Left ventricle myocardium superior (tissue), 1 donor: ENCODE data around the gene ZNF544. TPM values are rescaled to one million over a fixed set of nuclear protein-coding genes. Genes with fewer than 3 reads are reported as not detected.

Experiments
- ATAC-seq: fragments of 200-7000 bp; cut with Tn5 transposase; one replicate; pipeline ENCODE4 v1.9.1; 2020; ENCODE audit warnings: mild to moderate bottlenecking, moderate library complexity
- DNase-seq: peaks from one replicate; pipeline ENCODE4 v3.0.0-alpha.2; 2020
- intact Hi-C: fragments of 100-400 bp; cut with micrococcal nuclease; formaldehyde crosslinking; loops from one replicate; pipeline ENCODE4 v1.11.0; 2022
- long read RNA-seq: library from polyadenylated mRNA; unstranded; transcript quantifications from one replicate; pipeline ENCODE4 v2.0.0, GENCODE V29; 2021
- total RNA-seq: library from RNA; stranded (reverse); fragmentation: NEBNext Ultra II Directional; extraction: Animal tissue kit (Norgen Biotek cat#: 25700); gene quantifications from one replicate; pipeline ENCODE4 v1.2.1, GENCODE V29; 2021
- donor health status: DM: no; HTN: yes; CAD: no; lungs with severe emphysema.

ZNF544 gene
- total RNA-seq = 24.6 TPM
- long read RNA-seq, partial matches to known transcripts = 9 of 23 reads
- long read RNA-seq, other reads (novel, unspliced or antisense) = 10 of 23 reads

DNA sequence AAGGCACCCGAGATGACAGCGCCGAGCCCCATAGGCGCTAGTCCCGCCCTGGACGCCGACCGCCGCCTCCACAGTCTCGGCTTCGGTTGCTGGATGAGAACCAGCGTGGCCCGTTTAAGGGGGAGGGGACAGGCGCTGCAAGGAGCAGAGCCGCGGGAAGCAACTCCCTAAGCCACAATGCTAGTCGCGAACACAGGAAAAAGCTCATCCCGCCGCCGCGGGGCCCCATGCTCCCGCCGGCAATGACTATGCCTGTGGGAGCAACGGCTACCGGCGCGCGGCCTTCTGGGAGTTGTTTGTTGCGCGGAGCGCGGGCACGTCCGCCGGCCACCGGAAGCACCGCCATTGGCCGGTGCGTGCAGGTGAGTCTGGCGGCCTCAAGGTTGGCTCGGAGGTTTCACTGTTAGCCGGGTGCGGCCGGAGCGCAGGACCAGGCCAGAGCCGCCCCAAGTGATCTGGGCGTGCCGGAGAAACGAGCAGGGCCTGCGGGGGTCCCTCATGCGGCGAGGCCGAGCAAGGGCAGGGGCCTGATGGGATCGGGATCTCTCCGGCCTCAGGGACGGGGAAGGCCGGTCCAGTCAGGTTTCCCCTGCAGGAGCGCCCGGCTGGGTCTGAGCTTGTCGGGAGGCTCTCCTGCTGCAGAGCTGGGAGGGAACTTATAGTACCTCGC lies at the start of gene ZNF544:
TSS of gene ZNF544 (plus strand) at position 330 of the 670 bp plus-strand sequence. CDS start 15,110 bp downstream, outside the sequence.
- ATAC-seq (peak; percentile 99), DNase-seq (peak; percentile 89)
- intact Hi-C loops = no loop called here

DNA sequence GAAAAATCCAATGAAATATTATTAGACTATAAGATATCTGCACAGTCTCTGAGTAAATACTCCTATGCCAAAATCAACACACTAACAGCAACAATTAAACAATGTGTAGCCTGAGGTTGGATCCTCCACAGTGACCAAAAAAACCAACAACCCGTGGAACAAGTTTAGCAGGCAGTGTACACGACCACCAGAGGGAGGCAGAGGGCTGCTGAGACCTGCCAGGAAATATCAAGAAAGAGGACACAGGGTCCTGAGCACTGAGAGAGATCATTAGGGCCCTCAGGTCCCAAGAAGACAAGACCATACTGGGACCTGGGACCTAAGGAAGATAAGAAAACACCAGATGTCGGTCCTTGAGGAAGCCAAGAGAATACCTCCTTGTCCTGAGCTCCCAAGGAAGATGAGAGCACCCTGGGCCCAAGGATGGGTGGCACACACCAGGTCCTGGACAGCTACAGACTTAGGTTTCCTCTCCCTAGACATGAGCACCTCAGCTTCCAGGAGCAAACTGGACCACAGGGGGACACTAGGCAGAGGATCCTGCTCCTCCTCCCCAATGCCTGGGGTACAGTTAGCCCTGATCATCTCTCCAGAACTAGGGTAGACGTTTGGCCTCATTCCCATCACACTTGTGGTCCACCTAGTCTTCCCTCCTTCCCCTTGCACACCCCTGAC lies 46.7 kb upstream of the ZNF544 start:
- ATAC-seq (no peak), DNase-seq (peak; percentile 49)
- intact Hi-C loops = no loop called here

DNA sequence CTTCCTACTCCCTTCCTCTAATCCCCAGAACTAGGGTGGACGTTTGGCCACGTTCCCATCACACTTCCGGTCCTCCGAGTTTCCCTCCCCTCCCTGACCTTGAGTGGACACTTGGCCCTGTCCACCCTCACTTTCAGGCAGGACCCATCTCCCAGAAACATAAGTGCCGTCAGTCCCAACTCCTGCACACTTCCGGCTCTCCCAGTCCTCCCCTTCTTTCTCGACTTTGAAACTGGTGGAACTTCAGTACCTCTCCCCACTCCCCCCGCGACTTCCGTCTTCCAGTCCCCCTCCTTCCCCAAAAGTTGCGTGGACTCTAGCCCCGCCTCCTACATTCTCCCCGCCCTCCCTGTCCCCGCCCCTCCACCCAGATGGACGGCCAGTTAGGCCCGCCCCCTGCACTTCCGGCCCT lies 46.1 kb upstream of the ZNF544 start:
- ATAC-seq (no peak), DNase-seq (no peak)
- intact Hi-C loops = no loop called here

DNA sequence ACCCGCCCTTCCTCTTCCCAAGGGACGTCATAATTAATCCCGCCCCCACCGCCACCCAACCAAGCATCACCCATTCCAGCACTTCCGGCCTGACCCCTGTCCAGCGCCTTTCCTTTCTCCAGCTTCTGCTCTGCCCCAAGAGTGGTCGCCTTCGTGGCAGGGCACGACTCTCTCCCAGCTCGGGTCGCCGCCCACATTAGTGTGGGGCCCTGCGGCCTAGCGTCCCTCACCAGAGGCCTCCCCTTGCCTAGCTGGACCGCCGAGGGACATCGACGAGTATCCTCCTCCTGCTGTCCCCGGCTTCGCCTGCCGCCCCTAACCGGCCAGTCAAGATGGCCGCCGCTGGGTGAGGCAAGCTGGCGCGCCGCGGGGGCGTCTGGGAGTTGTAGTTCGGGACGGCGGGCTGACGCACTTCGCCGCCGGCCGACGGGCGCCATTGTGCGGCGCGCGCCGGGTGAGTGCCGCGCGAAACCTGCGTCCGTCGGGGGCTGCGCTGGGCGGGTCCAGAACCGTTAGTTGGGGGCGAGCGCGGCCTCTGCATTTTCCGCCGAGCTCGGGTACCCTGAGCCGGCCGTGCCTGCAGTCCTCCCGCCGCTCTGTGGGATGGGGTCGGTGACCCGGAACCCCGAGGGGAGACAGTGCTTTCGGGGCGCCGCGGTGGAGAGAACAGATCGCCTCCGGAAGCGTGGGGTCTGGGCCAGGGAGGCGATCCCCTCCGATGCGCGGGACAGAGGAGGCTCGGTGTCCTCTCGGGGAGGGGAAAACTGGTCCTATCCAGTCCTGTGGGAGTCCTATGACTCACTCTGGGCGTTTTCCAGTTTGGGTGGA lies 45.5 kb upstream of the ZNF544 start, which contains the start of gene ZNF274:
TSS of gene ZNF274 (plus strand) at position 73 of the 828 bp plus-strand sequence. CDS start 905 bp downstream, outside the sequence.
- intact Hi-C loops = no loop called here
- peak; percentile 96 for ATAC-seq
- DNase-seq = peak; percentile 97

DNA sequence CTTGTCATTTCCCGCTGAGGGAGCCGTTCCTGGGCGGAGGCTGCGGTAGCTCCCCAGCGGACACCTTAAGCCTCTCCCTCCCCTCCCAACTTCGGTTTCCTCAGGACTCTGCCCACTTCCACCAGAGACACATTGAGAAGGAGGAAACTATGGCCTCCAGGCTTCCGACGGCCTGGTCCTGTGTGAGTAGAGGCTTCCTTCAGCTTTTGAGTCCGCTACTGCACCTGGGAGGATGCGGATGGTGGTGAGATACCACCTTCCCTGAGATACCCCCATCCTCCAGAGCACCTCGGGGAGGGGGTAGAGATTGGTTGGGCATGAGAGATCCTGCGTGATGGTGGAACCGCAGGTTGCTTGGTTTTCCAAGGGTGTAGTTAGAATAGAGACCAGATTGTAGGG lies 44.9 kb upstream of the ZNF544 start:
- DNase-seq (no peak), ATAC-seq (no peak)
- intact Hi-C loops = no loop called here

DNA sequence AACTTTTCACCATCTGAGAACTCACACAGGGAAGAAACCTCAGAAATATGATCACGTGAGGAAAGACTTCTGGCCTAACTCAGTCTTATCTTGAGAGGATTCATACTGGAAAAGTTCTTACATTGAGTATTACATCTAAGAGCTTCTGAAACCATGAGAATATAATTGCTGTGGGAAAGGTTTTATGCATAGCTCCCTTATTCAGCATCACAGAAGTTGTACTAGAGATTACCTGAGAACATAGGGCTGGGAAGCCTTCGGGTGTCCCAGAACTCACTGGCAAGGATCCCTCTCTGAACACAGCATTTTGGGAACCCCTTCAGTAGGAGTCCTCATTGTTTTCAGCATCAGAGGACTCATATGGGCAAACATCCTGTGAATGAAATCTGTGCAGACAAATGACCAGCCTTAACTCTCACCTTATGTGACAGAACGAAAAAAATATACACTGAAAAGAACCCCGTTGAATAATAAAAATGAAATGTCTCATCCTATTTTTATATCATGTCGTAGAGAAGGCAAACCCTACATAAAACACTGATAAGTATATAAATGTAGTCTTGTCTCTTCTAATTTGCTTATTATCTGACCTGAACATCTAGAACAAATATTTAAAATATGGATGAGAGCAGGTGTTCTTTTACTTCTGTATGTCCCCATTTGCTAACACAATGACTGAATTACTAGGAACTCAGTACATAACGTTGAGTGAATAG lies 31.7 kb upstream of the ZNF544 start:
- ATAC-seq (no peak), DNase-seq (no peak)
- intact Hi-C loops = no loop called here

DNA sequence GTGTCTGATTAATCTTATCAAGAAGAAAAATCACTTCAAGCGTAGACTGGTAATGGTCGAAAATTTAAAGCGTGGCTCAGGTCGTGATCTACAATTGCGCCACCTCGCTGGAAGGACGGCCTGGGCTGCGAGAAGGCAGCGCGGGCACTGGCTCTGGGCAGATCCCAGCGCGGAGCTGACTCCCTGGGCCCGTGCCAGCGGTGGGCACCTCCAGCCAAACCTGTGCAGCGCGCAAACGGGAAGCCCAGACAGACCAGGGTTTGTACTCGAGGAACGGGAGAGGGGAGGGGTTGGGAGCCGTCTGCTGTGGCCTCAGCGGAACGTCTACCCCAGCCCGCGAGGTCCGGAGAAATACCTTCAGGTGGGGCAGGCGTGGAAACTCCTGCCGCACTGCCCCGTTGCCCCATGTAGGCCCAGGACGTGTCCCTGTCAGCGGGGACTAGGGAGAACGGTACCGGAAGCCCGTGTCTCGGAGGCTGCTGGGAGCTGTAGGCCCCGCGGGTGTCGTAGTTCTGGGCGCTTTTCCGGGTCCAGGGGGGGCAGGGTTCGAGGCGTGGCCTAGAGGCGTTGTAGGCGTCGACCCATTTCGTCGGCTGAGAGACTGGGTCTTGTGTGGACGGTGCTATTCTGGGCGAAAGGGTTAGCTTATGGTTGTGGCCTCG lies 24.8 kb upstream of the ZNF544 start:
- DNase-seq = no peak
- intact Hi-C loops = loop anchor here (10.0 kb wide), 1 partner anchor 51 kb away; no protein-coding TSS in a partner anchor
- no peak for ATAC-seq

DNA sequence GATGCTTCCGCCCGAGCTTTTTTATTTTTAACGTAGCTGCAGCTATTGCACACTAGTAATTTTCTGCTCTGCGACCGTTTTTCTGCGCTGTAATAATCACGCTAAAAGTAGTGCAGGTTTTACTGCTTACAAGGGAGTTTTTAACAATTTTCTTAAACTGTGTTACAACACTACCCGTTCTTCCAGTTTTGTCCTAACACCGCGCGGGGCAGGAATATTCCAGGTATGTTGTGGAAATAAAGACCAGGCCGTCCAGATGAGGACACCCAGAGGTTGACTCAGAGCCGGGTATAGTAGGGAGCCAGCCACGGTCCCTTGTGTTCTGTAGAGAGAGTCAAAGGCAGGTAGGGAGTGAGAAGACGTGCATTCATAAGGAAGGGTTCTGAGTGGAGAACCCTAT lies 24.1 kb upstream of the ZNF544 start:
- intact Hi-C loops = loop anchor here (10.0 kb wide), 1 partner anchor 50 kb away; no protein-coding TSS in a partner anchor
- ATAC-seq = no peak
- no peak for DNase-seq

DNA sequence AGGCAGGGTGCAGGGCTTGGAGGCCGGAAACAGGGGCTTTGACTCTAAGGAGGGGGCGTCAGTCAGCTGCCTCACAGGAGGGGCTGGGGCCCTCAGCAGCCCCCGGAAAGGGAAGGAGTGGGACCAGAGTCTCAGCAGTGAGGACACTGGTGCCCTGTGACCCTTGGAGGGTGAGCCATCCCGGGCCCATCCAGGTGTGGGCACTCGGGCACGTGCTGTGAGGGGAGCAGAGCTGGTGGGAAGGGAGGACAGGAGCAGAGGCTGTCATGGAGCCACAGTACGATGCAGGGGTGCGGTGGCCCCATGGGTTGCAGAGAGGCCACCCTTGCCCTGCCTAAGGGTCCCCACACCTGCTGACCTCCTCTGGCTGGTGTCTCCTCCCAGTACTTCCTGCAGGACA lies 19.1 kb upstream of the ZNF544 start:
- intact Hi-C loops = loop anchor here (10.0 kb wide), 1 partner anchor 45 kb away; no protein-coding TSS in a partner anchor
- ATAC-seq = no peak
- no peak for DNase-seq

DNA sequence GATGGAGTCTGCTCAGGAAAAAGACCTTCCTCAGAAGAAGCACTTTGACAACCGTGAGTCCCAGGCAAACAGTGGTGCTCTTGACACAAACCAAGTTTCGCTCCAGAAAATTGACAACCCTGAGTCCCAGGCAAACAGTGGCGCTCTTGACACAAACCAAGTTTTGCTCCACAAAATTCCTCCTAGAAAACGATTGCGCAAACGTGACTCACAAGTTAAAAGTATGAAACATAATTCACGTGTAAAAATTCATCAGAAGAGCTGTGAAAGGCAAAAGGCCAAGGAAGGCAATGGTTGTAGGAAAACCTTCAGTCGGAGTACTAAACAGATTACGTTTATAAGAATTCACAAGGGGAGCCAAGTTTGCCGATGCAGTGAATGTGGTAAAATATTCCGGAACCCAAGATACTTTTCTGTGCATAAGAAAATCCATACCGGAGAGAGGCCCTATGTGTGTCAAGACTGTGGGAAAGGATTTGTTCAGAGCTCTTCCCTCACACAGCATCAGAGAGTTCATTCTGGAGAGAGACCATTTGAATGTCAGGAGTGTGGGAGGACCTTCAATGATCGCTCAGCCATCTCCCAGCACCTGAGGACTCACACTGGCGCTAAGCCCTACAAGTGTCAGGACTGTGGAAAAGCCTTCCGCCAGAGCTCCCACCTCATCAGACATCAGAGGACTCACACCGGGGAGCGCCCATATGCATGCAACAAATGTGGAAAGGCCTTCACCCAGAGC lies 16.2 kb upstream of the ZNF544 start:
- ATAC-seq (no peak), DNase-seq (no peak)
- intact Hi-C loops = no loop called here

DNA sequence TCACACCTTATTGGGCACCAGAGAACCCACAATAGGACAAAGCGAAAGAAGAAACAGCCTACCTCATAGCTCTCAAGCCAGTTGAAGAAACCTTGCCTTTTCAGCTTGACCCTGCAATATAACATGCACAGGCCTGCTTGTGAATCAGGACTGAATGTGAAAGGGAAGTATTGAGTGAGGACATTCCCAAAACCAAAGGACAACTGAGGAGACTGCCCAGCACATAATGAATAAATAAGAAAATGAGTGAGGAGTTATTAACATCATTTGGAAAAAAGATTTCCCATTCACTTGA lies 15.7 kb upstream of the ZNF544 start:
- no peak for ATAC-seq
- no peak for DNase-seq
- intact Hi-C loops = no loop called here

DNA sequence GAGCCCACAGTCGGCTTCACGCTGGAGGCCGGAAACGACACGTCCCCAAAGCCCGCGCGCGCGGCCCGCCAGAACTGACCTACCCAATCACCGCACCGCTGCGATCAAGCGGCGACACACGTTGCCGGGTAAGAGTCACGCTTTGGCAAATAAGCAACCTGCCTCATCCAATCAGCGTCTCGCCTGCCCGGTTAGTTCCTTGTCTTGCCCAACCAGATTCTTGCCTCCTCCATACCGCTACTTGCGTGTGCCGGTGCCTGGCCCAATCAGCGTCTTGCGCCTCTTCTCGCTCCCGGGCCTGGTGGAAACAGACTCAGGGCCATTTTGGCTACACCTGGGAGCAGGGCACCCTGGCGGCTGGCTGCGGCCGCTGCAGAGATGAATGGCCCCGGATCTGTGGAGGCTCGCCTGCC lies 11.6 kb upstream of the ZNF544 start:
- ATAC-seq (no peak), DNase-seq (no peak)
- intact Hi-C loops = no loop called here

DNA sequence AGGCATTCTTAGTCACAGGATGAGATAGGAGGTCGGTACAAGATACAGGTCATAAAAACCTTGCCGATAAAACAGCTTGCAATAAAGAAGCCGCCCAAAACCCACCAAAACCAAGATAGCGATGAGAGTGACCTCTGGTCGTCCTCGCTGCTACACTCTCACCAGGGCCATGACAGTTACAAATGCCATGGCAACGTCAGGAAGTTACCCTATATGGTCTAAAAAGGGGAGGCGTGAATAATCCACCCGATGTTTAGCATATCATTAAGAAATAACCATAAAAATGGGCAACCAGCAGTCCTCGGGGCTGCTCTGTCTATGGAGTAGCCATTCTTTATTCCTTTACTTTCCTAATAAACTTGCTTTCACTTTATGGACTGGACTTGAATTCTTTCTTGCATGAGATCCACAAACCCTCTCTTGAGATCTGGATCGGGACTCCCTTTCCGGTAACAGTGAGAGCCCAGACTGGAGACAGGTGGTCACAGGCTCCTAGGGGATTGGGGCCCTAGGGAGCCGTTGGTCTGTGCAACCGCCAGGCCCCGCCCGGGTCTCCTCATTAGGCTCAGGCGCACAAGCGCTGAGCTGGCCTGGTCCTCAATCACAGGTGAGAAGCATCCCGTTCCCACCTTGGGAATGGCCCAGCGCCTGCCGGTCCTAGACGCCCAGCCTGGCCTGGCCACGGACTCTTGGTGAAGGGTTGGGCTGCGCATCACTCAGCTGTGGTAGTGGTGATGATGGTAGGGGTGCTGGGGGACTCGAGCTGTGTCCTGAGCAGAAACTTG lies 10.9 kb upstream of the ZNF544 start:
- ATAC-seq (no peak), DNase-seq (no peak)
- intact Hi-C loops = no loop called here

DNA sequence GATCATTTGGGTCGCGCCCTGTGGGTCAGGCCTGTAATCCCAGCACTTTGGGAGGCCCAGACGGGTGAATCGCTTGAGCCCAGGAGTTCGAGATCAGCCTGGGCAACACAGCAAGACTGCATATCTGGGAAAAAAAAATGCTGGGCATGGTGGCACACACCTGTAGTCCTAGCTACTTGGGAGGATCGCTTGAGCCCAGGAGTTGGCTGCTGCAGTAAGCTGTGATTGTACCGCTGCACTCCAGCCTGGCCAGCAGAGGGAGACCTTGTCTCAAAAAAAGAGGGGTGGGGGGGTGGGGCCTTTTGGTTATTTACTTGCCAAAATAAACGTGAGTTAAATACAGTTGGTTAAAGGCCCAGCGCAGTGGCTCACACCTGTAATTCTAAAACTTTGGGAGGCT lies 9.8 kb upstream of the ZNF544 start:
- ATAC-seq (no peak), DNase-seq (no peak)
- intact Hi-C loops = no loop called here

DNA sequence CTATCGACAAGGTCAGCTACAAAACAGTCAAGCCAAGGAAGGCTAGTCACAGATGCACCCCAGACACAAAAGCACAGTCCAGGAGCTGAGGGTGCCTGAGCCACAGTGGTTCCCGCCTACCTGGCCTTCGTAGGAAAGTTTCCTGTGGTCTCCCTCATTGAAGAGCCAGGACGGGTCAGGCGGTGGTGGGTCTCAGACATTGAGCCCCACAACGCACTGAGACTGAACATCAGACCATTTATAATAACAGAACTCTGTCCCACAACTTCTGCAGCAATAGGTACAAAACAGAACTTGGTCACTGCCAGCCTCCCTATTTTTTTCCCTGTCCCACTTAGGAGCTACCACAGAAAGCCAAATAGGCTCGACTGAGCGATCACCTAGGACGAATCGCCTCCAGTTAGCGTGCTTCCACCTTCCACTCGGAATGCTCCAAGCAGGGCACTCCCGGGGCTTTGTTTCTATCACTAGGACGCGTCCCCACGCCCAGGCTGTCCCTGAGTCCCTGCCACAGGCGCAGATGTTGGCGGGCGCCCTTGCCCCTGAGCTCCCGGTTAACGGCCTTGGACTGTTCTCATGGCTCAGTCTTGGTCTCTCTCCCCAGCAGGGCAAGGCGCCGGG lies 640 bp upstream of the ZNF544 start:
- intact Hi-C loops = no loop called here
- DNase-seq (no peak), ATAC-seq (no peak)

DNA sequence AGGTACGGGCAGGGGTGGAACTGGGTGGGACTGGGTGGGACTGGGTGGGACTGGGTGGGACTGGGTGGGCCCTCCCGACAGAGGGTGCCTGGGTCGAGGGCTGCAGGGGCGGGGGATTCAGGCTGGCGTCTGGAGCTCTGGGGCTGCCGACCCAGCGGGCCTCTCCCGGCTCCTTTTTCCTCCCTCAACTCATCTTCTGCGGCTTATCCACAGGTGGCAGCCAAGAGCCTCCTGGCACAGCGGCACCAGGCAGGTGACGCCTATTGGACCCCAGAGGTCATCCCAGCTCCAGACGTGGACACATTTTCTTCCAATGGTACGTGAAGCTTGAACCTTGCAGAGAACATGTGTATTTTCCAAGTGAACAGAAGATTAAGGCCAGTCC lies 533 bp downstream of the ZNF544 start:
- ATAC-seq = peak; percentile 54
- peak; percentile 37 for DNase-seq
- intact Hi-C loops = no loop called here

DNA sequence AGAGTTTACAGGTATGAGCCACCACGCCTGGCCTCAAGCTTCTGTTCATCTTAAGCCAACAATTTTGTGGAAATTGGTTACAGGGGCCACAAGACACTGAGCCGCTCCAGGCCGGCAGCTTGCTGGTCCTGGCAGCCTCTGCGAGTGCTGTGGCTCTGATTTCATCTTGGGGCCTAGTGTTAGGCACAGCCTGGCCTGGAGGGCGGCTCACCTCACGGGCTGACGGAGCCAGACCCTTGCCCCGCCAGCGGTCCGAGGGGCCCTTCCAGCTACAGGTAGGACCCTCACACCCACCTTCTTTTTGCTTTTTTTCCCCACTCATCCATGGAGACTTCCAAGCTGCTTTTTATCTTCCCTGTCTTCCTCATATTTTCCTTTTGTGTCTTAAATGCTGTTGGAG lies 8.6 kb downstream of the ZNF544 start:
- ATAC-seq (no peak), DNase-seq (no peak)
- intact Hi-C loops = no loop called here
